ENCODE data around the gene TFPT.

DNA sequence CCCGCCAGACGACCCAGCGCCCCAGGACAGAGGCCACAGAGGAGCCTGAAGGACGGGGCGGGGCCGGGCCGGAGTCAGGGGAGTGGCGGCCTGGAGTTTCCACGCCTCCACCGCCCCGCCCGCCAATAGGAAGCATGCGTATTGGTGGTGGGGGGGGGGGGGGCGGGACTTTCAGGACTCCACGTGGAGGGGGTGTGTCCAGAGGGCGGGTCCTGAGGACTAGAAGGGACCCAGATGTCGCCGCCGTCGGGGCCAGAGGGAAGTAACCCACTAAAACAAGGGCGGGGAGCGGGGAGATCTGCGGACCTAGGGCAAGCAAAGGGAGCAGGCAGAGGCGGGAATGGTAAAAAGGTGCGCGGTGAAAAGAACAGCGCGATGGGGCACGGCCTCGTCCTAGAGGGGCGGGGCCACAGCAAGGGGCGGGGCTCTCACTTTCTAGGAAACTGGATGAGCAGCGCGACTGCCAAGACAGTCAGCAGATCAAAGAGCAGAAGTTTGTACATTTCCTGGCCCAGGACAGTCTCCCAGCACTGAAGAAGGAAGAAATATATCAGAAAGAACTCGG is 46.9 kb upstream of the TFPT start:
- TF ChIP-seq CTCF (IDR thresholded peaks at IDR 0.05; ENCODE audit: extremely low read depth in 1 of 2, insufficient read depth in 1 of 2, low read depth in 1 of 2, low read length in 2 of 2), result no peak
- TF ChIP-seq POLR2A (IDR thresholded peaks at IDR 0.05; ENCODE audit: low read depth, low read length), result no peak
- no peak for TF ChIP-seq GATA2 (IDR thresholded peaks at IDR 0.05; ENCODE audit: insufficient read depth, insufficient read length, low read depth, low read length)
- no peak for TF ChIP-seq POLR2AphosphoS5 (IDR thresholded peaks at IDR 0.05; ENCODE audit: insufficient read depth, low read depth, low read length)

Measured in endothelial cell of umbilical vein (primary cell).